NCI-H446 treated with DMSO at 0.1 percent for 48 hours (cell line): Measurements from ENCODE around the gene HS3ST5.
"Not testable (repeated sequence)": the region's sequence is repeated elsewhere in the genome, so short reads cannot be mapped to it uniquely, and the experiment has no call there.

Experiments
- DNase-seq: peaks from one replicate; lab custom pipeline; 2025; lab: John Stamatoyannopoulos, UW

HS3ST5 gene

GRCh38 chr6:114049367-114049966 lies 293.4 kb downstream of the HS3ST5 start:
- no peak for DNase-seq

DNA sequence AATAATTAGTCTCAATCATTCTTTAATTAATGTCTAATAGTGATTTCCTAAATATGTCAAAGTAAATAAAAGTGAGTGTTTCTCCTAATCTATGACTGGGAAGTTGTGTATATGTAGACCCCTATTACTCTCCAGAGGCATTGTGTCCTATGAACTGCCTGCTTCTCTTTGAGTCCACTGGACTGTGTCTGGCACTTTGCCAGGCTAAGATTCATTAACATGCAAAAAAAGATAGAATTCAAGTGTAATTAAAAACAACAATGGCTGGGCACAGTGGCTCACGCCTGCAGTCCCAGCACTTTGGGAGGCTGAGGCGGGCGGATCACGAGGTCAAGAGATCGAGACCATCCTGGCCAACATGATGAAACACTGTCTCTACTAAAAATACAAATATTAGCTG lies 298.3 kb downstream of the HS3ST5 start:
- not testable (repeated sequence) for DNase-seq

GRCh38 chr6:114042267-114043016 lies 300.4 kb downstream of the HS3ST5 start:
- no peak for DNase-seq

- DNase-seq: no peak
Measured at GRCh38 chr6:114040871-114041270, 302.0 kb downstream of the HS3ST5 start.

DNA sequence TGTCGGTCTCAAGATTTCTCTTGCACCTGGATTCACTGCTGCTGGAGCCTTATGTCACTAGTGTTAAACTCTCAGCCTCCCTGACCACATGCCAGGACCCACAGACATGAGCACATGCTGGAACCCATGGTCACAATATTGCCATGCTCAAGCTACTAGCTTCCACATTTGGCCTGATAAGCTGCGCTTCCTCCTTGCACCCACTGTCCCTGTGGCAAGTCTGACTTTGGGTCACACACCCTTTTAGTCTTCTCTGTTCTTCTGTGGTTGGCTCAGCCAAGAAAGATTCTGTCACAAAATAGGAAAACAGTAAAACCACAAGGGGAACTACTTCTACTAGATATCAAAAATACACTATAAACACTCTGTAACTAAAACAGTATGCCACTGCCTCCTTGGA lies 303.0 kb downstream of the HS3ST5 start:
- no peak for DNase-seq

DNA sequence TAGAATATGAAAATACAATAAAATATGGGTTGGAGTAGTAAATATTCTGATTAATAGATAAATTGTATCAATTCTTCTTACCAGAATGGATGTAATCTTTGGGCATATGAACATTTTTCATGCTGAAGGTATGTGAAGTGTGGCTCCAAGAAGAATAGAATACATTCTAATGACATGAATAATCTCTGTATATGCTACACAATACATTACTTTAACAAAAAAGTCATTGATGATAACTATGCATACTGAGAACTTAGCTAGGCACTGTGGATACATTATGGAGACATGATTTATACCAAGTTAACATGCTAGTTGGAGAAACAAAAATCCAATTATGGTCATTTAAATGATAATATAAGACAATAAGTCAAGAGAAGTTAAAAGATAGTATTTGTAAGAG lies 309.2 kb downstream of the HS3ST5 start:
- DNase-seq: no peak

DNA sequence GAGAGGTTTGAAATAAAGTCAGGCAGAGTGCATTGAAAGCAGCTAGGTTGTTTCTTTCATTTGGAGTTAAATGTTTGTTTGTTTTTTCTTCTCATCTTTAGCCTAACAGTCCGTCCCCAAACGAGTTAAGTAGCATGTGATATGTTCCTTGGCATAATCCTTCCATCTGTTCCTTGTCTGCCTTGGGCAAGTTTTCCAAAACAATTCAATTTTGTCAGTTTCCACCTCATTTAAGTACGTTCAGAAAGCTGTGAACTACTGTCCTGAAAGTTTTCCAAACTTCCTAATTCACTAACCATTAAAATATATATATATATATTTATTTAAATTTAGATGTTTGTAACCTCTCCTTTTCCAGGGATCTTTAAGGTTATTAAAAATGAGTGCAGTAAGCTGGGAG lies 310.1 kb downstream of the HS3ST5 start:
- DNase-seq: no peak

DNA sequence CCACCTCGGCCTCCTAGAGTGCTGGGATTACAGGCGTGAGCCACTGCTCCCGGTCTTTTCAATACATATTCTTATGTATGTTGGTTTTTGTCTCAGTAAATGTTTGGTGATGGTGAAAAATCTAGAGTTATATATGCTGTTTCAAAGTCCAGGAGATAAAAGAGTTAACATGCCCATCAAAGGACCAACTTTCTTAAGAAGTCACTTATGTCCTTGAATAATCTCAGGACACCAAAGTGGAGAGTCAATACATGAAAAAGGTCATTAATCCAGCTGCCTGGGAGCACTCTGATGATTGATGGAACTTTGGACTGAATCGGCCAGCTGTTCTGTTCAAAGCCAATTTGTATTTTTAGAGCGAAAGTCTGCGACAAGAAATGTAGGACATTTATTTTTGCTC lies 312.1 kb downstream of the HS3ST5 start:
- DNase-seq: no peak

GRCh38 chr6:114024746-114025145 lies 318.1 kb downstream of the HS3ST5 start:
- DNase-seq: no peak

DNA sequence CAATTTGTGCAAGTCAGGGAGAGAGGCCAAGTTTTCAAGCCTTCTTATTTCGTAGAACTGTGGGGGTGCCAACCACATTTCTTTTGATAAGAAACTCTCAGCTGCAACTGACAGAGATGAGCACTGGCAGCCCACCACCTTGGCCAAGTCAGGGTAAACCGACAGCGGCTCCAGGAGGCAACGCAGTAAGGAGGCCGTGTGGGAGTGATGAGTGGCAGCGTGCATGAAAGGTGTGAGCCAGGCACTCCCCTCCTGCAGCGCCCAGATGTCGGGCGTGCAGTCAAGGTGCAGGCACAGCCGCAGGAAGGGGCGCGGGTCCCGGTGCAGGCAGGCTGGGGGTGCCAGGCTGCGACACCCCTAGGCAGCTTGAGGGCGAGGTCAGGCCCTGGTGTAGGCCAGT lies 322.6 kb downstream of the HS3ST5 start:
- DNase-seq: no peak

DNA sequence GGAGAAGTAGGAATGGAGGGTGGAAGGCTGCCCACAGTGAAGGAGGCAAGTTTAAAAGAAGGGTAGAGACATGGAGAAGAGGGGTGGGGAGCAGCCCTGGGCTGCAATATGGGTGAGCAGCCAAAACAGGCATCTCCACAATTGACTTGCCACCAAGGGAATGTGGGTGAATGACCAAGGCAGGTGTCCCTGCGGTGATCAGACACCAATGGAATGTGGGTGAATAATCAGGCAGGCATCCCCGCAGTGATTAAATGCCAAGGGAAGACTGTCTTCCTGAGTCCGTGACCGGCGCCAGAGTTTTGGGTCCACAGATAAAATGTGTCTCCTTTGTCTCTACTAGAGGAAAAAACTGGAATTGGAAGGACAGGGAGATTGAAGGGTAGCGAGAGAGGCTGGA lies 325.7 kb downstream of the HS3ST5 start:
- not testable (repeated sequence) for DNase-seq

DNA sequence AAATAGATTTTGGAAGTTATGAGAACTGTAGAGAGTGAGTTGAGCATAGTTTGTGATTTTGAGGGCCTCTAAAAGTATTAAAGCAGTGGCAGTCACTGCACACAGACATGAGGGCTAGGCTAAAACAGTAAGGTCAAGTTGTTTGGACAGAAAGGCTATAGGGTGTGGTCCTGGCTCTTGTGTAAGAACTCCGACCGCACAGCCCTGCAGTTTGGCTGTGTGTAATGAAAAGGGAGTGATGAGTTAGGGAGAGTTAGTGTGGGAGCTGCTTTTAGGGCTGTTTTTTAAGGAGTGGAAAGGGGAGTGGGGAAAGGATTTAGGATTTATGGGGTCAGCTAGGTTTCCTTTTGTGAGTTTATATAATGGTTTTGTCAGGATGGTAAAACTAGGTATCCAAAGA lies 328.7 kb downstream of the HS3ST5 start:
- not testable (repeated sequence) for DNase-seq

DNA sequence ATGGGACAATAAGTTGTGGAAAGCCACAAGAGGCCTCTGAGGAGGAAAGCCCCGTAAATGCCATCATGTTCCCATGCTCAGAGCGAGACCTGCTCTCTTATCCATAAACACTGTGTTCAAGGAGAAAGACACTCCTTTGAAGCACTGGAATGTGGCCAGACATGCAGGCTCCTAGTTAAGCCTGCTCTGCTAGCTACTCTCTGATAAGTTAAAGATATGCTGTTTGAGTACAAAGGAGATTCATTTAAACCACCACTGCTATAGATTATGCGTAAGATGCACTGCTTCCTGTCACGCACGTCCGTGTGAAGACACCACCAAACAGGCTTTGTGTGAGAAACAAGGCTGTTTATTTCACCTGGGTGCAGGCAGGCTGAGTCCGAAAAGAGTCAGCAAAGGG lies 331.3 kb downstream of the HS3ST5 start:
- not testable (repeated sequence) for DNase-seq

GRCh38 chr6:114010540-114010939 lies 332.3 kb downstream of the HS3ST5 start:
- DNase-seq: no peak

- DNase-seq: no peak
Measured at GRCh38 chr6:114009192-114009591, 333.6 kb downstream of the HS3ST5 start.

- no peak for DNase-seq
Measured at GRCh38 chr6:114008331-114008730, 334.5 kb downstream of the HS3ST5 start.

DNA sequence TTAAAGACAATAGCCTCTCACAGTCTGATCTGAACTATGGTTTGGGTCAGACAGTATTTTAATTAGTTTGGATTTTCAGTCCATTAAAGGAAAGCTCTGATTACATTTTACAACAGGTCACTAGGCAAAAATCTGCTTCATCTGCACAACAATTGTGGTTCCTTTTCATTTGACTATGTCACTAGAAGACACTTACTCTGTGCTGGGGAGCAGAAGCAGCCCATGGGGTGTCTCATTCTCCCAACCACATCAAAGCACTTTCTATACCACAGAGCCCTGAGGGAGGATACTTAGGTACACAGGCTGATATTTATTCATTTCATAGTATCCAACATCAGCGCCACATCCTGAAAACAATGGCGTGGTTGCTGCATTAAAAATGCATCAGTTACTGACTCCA lies 335.3 kb downstream of the HS3ST5 start:
- no peak for DNase-seq
